Occipital lobe (tissue), 2 donors: ENCODE data around the gene MUS81. TPM values are rescaled to one million over a fixed set of nuclear protein-coding genes. Genes with fewer than 3 reads are reported as not detected.
"Not testable (repeated sequence)": the region's sequence is repeated elsewhere in the genome, so short reads cannot be mapped to it uniquely, and the experiment has no call there.

Experiments used
- DNase-seq: peaks from one replicate; lab custom pipeline; 2025; lab: John Stamatoyannopoulos, UW
- total RNA-seq: library from RNA; depleted of rRNA; stranded (reverse); fragments of >200 nt; gene quantifications from one replicate; pipeline ENCODE4 v1.2.3, GENCODE V29; 2014

MUS81 gene
- total RNA-seq, 1 donor from 2014 or later, result 45.9 TPM

GRCh38 chr11:65844231-65844872 is 15.9 kb upstream of the MUS81 start:
- no peak for DNase-seq

GRCh38 chr11:65847746-65848145 is 12.5 kb upstream of the MUS81 start:
- DNase-seq, result no peak

DNA sequence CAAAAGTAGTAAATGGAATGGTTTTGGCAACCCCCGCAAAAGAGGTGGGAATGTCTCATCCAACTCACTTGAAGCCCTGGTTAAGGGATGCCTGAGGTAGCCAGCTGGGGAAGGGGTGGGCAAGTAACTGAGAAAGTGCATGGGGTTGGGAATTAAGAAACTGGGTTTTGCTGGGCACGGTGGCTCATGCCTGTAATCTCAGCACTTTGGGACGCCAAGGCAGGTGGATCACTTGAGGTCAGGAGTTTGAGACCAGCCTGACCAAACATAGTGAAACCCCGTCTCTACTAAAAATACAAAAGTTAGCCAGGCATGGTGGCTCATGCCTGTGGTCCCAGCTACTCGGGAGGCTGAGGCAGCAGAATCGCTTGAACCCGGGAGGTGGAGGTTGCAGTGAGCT is 11.5 kb upstream of the MUS81 start:
- DNase-seq, result not testable (repeated sequence)

DNA sequence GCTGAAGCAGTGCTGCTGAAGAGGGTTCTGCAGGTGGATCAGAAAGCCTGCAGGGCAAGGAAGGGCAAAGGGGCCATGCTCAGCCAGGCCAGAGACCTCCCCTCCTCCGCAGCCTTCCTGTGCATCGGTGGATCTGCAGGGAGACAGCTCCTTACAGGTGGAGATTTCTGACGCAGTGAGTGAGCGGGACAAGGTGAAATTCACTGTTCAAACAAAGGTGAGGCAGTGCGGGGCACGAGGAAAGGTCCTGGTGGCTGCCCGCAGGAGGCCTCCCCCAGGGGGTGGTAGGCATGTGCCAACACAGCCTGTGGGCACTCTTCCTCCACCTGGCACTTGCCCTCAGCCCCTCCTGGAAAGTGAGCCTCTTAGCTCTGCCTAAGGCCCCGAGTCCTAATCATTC is 10.9 kb upstream of the MUS81 start:
- no peak for DNase-seq

- DNase-seq, result no peak
These were observed 10.4 kb upstream of the MUS81 start for GRCh38 chr11:65849771-65850216.

DNA sequence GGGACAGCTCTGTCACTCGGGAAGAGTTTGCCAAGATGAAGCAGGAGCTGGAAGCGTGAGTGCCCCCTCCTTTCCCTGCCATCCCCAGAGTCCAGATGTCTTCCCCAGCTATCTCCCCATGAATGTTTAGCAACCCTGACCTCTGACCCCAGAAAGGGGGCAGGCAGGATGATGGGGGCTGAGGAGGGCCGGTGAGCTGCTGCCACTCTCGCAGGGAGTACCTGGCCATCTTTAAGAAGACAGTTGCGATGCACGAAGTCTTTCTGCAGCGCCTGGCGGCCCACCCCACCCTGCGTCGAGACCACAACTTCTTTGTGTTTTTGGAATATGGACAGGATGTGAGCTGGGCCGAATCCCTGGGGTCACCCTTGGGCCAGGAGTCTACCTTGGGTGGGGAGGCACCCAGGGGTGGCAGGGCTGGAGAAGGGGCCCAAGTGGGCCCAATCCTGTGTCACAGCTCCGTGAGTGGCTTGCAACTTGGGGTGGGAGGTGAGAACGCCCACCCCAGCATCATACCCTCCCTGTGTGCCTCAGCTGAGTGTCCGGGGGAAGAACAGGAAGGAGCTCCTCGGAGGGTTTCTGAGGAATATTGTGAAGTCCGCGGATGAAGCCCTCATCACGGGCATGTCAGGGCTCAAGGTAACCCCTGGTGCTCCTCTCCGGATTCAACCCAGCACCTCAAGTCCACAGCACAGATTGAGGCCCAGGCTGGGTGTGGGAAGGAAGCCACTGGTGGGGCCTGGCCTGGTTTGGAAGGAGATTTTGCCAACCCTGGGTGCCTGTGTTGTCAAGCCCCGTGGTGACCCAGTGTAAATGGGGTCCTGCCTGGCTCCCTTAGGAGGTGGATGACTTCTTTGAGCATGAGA is 9.8 kb upstream of the MUS81 start:
- DNase-seq, result no peak

GRCh38 chr11:65851083-65851579 is 9.1 kb upstream of the MUS81 start:
- DNase-seq, result no peak

DNA sequence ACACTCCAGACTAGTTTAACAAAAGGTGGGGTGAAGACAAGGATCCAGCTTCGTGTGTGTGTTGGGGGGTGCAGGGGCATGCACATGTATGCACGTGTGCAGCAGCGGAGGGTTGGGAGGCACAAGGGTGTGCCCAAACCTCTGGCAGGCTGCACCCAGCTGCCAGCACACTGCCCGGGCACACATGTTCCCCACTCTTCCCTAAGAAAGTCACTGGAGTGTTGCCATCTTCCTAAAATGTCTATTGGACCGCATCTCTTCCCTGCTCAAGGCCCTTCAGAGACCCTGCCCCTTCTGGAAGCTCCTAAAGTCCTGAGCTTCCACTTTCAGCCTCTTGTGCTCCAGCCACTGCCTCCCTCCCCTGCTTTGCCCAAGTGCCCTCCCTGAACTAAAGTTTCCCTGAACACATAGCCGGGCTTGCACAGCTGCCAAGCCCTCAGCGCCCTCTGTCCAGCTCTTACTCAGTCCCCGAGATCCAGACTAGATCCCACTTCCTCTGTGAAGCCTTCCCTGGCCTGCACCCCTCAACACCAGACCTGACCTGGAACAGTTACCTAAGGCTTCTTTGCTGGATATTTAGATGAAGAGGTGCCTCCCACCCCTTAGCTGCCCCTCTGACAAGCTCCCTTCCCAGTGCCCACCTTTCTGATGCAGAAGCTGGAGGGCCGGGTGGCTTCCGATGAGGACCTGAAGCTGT is 8.3 kb upstream of the MUS81 start:
- DNase-seq, result no peak

DNA sequence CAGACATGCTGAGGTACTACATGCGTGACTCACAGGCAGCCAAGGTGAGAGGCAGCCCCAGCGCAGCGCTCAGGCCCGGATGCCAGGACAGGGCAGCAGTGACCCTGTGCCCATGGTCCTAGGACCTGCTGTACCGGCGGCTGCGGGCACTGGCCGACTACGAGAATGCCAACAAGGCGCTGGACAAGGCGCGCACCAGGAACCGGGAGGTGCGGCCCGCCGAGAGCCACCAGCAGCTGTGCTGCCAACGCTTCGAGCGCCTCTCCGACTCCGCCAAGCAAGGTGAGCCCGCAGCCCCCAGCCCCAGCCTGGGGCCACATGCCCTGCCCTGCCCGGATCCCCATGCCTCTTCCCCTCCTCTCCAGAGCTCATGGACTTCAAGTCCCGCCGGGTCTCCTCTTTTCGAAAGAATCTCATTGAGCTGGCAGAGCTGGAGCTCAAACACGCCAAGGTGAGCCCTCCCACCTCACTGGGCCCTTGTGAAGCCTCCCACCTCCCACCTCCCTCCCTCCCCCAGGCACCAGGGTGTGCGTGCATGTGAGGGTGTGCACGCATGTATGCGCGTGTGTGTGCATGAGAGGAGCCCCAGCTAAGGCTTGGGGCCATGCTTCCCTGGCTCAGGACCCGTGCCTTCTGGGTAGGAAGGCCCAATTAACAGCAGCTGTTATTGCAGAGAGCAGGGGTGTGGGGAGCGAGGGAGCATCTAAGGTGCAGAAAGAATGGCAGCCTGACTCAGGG is 7.6 kb upstream of the MUS81 start:
- no peak for DNase-seq

DNA sequence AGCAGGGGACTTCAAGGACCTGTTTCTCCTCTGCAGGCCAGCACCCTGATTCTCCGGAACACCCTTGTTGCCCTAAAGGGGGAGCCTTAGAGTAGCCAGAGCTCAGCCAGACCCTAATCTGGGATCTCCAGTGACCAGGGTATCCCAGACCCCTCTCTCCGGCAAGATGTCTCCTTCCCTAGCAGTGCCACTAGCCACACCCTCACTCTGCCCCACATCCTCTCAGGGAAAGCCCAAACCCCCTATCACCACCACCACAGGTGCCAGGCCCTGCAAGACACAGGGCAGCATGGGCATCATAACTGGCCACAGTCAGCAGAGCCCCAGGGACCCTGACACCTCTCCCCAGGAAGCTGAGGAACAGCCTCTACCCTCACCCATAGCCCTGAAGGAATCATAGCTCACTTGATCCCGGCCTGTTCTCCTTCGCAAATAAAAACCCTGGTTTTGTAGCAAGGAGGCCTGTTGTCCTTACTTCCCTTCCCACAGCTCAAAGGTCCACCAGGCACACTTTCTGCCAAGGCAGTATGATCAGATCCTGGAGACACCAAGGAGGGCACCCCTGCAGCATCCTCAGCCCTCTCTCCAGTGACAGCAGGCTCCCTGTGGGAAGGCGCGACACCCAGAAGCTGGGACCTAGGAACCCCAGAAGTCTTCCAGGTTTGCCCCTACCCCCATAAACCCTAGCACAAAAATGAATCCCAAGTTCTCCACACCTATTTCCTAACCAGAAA is 6.8 kb upstream of the MUS81 start:
- no peak for DNase-seq

GRCh38 chr11:65854161-65854592 is 6.1 kb upstream of the MUS81 start:
- DNase-seq, result no peak

DNA sequence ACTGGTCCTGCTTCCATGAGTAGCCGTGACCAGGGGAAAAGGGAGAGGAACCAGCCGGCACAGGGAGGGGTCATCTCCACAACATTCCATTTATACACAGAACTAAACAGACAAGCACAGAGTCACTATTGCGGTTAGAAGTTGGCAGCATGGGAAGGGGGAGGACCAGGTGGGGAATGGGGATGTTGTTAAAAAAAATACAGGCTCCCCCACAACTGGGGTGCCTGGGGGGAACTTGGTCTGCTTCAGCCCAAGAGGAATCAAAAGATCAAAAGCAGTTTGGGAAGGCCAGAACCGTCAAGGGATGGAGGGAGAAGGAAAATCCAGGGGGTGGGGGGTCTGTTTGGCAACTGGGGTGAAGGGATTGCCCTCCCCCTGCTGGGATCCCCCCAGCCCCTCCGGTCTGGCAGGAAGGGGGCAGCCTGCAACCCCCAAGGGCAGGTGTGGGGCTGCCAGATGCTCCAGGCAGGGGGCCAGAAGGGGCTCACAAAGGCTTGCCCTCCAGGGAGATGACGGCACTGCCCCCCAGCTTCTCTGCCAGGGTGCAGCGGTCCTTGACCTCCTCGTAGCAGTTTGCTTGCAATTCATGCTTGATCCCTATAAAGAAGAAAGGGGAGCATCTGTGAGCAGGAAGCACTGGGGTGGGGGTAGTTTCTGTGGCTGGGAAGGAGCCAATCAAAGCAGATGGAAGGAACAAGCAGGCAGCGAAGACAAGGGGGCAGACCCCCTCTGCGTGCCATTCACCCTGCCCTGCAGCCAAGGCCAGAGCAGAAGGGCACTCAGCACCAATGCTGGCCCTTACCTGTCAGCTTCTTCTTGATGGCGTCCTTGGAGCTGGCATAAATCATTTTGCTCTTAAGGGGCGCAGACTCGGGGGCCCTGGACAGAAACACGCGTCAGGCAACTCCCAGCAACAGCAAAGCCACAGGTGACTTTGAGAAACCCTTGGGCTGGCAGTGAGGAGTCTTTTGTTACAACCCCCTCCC is 5.1 kb upstream of the MUS81 start:
- no peak for DNase-seq

- no peak for DNase-seq
These were observed 4.3 kb upstream of the MUS81 start for GRCh38 chr11:65855927-65856363.

DNA sequence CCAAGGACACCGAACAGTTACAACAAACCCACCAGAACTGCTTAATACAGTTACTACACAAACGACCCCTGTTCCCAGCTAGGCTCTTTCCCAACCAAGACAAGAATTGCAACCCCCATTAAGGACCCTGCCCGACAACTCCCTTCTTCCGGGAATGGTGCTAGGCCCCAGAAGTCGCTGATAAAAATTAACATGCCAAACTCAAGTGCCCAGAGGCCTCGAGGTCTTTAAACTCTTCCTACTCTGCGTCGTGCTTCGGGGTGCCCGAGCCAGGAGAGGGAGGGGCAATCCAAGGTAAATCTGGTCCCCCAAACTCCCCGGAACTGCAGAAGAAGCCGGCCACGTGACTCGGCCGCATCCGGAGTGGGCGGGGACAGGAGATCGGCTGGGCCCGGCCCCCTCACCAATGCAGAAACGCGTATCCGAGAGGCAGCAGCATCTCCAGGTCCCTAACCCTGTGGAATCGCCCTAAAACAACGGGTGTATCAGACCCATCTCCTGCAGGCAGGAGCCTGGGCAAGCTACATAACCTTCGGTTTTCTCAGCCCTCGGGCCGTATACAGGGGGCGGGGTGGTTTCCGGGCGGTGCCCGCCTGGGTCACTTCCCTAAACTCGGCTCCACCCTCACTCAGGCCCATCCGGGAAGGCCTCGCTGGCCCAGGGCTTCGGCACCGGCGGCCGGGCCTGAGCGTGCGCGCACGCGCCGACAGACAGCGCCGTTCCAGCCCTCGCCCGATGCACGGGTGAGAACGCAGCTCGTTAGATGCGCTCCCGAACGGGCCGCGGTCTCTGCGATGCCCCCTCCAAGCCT is 3.3 kb upstream of the MUS81 start:
- DNase-seq, result peak; percentile 82

DNA sequence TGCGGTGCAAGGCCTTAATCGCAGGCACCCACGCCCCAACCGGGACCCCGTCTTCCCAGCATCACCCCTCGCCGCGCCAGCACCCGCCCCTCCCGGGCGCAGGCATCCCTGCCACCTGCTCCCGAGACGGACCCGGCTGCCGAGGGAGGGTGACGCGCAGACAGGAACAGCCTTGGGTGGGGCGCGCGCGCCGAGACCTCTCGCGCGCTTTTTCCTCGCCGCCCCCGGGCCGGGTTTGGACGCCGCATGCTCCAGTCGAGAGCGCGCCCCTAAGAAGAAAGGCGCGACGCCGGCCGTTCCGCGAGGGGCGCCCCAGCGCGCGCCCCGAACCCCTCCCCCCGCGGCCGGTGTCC is 2.8 kb upstream of the MUS81 start:
- peak; percentile 53 for DNase-seq

- peak; percentile 97 for DNase-seq
These were observed 2.2 kb upstream of the MUS81 start, which contains the start of gene CFL1 for GRCh38 chr11:65857853-65858680. Gene CFL1 (minus strand): TSS chr11:65858180. CDS start chr11:65858099, 81 bp downstream.

DNA sequence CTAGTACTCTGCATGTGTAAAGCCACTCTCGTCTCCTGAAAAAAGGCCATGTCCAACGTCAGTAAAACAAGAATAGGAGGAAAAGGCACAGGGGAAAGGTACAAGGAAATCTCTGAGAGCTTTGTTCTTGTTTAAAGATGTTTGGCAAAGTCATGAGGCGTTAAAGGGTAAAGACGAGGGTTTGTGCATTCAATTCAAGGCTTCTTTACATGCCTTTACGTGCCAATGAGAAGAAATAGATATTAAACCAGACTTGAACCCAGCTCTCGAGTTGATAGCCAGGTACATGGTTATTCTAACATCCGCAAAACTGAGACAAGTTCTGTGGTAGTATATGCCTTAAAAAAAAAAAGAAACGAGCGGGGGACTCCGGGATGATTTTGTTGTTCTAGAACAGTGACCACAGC is 1.5 kb upstream of the MUS81 start:
- DNase-seq, result no peak
